OCI-M2 (cell line): ENCODE data around the gene DOCK10.

Experiments used
- DNase-seq: peaks from one replicate; lab custom pipeline; 2025; ENCODE audit not compliant: unreplicated experiment; lab: John Stamatoyannopoulos, UW

DOCK10 gene

GRCh38 chr2:225013425-225014365, 28.6 kb downstream of the DOCK10 start:
- no peak for DNase-seq

- DNase-seq: no peak
Observed at GRCh38 chr2:225011585-225011984, 30.7 kb downstream of the DOCK10 start.

- DNase-seq: no peak
Observed at GRCh38 chr2:225010804-225011203, 31.5 kb downstream of the DOCK10 start.

GRCh38 chr2:225009768-225010167, 32.5 kb downstream of the DOCK10 start:
- no peak for DNase-seq

GRCh38 chr2:225008935-225009334, 33.3 kb downstream of the DOCK10 start:
- DNase-seq: no peak

- no peak for DNase-seq
Observed at GRCh38 chr2:225008179-225008856, 34.0 kb downstream of the DOCK10 start.

- no peak for DNase-seq
Observed at GRCh38 chr2:225006730-225007129, 35.5 kb downstream of the DOCK10 start.

- no peak for DNase-seq
Observed at GRCh38 chr2:225004597-225004996, 37.7 kb downstream of the DOCK10 start.

GRCh38 chr2:225002656-225003045, 39.6 kb downstream of the DOCK10 start:
- no peak for DNase-seq

- DNase-seq: no peak
Observed at GRCh38 chr2:225002039-225002655, 40.1 kb downstream of the DOCK10 start.

GRCh38 chr2:224999754-225000153, 42.5 kb downstream of the DOCK10 start:
- DNase-seq: no peak

- no peak for DNase-seq
Observed at GRCh38 chr2:224999321-224999720, 42.9 kb downstream of the DOCK10 start.

GRCh38 chr2:224997802-224998201, 44.5 kb downstream of the DOCK10 start:
- DNase-seq: no peak

GRCh38 chr2:224995419-224995818, 46.8 kb downstream of the DOCK10 start:
- DNase-seq: no peak

- no peak for DNase-seq
Observed at GRCh38 chr2:224994242-224994823, 47.9 kb downstream of the DOCK10 start.

- no peak for DNase-seq
Observed at GRCh38 chr2:224990710-224991109, 51.6 kb downstream of the DOCK10 start.

- no peak for DNase-seq
Observed at GRCh38 chr2:224987733-224988132, 54.5 kb downstream of the DOCK10 start.

GRCh38 chr2:224986477-224986876, 55.8 kb downstream of the DOCK10 start:
- no peak for DNase-seq

- DNase-seq: no peak
Observed at GRCh38 chr2:224984637-224985036, 57.6 kb downstream of the DOCK10 start.

GRCh38 chr2:224983712-224984554, 58.3 kb downstream of the DOCK10 start:
- no peak for DNase-seq
